ENCODE results near the gene TDRD10. TPM values are rescaled to one million over a fixed set of nuclear protein-coding genes. Genes with fewer than 3 reads are reported as not detected.

TDRD10 gene
- total and polyA plus RNA-seq, 7 donors, result 0.50 to 2.3 (median 0.84) TPM

DNA sequence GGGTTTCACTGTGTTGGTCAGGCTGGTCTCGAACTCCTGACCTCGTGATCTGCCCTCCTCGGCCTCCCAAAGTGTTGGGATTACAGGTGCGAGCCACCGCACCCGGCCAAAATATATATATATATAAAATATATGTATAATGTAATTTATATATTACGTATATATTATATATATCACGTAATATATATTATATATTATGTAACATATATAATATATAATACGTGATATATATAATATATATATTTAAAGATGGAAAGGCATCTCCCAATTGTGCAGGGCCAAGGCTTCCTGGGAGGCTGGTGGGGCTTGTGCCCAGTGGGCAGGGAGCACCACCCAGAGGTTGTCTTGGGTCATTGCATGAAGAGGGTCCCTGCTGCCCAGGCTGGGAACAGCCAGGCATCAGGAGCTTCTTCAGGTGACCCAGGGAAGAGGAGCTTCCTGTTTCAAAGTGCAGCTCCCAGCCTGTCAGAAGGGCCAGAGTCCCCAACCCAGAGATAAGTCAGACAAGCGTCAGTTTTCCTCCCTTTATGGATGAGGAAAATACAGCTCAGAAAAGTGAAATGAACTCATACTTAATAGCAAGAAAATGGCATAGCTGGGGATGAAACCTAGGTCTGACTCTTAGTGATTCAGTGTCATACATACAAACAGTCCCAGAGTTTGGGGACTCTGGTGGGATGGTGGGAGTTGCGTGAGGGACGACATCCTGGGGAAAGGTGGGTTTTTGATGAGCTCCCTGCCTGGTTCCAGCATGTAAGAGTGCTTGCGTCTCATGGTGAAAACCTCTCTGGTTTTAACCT, 44.4 kb downstream of the TDRD10 start:
- H3K27ac ChIP-seq, result no peak overlapping the region
- peak; percentile 44 to 57 for DNase-seq
- H3K4me1 ChIP-seq, result no peaks in the 10 kb centered on the region
- ATAC-seq, result peak; percentile 76 to 89 (median 86)
- intact Hi-C loops (cut with DNase I), result loop anchor here (1.0 to 10.0 kb wide), 3 partner anchors 67 to 222 kb away; partner anchors contain the start of genes AQP10 (in 1 of the 2) and ATP8B2 (in 1 of the 2)
- no peaks in the 10 kb centered on the region for H3K9me3 ChIP-seq
- 79 to 86% (median 83%) methylated on average over 13 of the region's 13 CpGs for WGBS, 3 donors
- TF ChIP-seq, protein P1, sequence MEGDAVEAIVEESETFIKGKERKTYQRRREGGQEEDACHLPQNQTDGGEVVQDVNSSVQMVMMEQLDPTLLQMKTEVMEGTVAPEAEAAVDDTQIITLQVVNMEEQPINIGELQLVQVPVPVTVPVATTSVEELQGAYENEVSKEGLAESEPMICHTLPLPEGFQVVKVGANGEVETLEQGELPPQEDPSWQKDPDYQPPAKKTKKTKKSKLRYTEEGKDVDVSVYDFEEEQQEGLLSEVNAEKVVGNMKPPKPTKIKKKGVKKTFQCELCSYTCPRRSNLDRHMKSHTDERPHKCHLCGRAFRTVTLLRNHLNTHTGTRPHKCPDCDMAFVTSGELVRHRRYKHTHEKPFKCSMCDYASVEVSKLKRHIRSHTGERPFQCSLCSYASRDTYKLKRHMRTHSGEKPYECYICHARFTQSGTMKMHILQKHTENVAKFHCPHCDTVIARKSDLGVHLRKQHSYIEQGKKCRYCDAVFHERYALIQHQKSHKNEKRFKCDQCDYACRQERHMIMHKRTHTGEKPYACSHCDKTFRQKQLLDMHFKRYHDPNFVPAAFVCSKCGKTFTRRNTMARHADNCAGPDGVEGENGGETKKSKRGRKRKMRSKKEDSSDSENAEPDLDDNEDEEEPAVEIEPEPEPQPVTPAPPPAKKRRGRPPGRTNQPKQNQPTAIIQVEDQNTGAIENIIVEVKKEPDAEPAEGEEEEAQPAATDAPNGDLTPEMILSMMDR (IDR thresholded peaks at IDR 0.05), result peak; percentile 82
- H3K4me3 ChIP-seq, result no peak overlapping the region
- H3K27me3 ChIP-seq (ENCODE audit: insufficient read depth in 3 of 3, low read length in 2 of 3), result peaks cover 0 to 3% (median 0%) of the 10 kb centered on the region in 3 donors
- H3K36me3 ChIP-seq (ENCODE audit: insufficient read depth in 1 of 2, low read depth in 1 of 2), result peaks cover 21 to 36% of the 10 kb centered on the region in 2 donors

DNA sequence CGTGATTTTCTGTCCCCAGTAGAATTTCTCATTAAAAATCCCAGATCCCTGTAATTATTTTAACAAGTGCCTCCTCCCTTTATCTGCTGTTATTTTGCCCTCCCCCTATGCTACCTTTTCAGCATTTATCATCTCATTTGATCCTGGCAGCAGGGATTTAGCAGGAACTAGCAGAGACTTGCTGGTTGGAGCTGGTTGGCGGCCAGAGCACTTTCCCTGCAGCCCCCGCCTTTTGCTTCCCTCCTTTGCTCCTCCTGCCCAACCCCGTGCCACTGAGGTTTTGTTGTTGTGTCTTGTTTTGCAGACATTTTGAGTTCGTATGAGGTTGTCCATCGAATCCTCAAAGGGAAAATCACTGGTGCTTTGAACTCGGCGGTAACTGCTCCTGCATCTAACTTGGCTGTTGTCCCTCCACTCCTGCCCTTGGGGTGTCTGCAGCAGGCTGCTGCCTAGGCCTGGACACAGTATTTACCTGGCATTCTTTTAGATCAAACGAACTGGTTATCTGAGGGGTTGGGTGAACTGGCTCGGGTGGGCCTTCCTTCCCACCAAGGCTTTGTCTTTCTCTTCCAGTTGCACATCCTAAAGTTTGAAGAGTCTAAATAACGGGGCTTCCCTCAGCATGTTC, 45.2 kb downstream of the TDRD10 start:
- intact Hi-C loops (cut with DNase I), result loop anchor here (1.0 to 10.0 kb wide), 3 partner anchors 68 to 222 kb away; partner anchors contain the start of genes AQP10 (in 1 of the 2) and ATP8B2 (in 1 of the 2)
- WGBS, 3 donors, result 74 to 78% (median 76%) methylated on average over 11 of the region's 11 CpGs

DNA sequence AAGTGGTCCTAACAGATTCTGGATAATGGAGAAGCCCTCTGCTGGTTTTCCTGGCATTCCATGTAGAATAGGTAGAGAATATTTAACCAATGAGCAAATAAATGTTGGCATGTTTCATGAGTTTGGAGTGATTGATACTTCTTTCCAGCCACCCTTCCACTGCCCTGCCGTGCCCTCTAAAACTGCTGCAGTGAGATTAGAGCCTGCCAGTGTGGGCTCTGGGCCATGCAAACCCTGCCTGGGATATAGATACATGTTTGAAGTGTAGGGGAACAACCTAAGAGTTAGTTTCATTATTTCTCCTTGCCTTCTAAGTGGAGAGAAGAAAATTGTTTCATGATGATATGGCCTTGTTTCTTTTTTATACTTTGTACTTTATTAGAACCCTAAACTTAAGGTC, 46.0 kb downstream of the TDRD10 start:
- H3K27ac ChIP-seq, result no peak overlapping the region
- H3K9me3 ChIP-seq, result no peaks in the 10 kb centered on the region
- H3K36me3 ChIP-seq (ENCODE audit: insufficient read depth in 1 of 2, low read depth in 1 of 2), result peaks cover 28 to 52% of the 10 kb centered on the region in 2 donors
- DNase-seq (no peak), ATAC-seq (no peak)
- intact Hi-C loops (cut with DNase I), result loop anchor here in 1 of 2 donors (10.0 kb wide), 1 partner anchor 223 kb away; the partner anchor contains the start of genes AQP10 and ATP8B2
- H3K4me1 ChIP-seq, result peaks cover 4% of the 10 kb centered on the region
- no peak overlapping the region for H3K4me3 ChIP-seq
- TF ChIP-seq, protein P1 (IDR thresholded peaks at IDR 0.05), result no peak
- WGBS, 3 donors, result 18 to 26% (median 18%) methylated on average over 1 of the region's 1 CpG
- H3K27me3 ChIP-seq (ENCODE audit: insufficient read depth in 3 of 3, low read length in 2 of 3), result peaks cover 0 to 3% (median 0%) of the 10 kb centered on the region in 3 donors

More for the DNA sequence above, 45.2 kb downstream of the TDRD10 start:
- ATAC-seq, result no peak
- DNase-seq, result no peak
- Histone ChIP-seq H3K9me3 (no peaks in the 10 kb centered on the region), H3K27me3 (ENCODE audit: insufficient read depth in 3 of 3, low read length in 2 of 3) (peaks cover 0 to 3% (median 0%) of the 10 kb centered on the region in 3 donors), H3K27ac (no peak overlapping the region), H3K4me3 (no peak overlapping the region), H3K4me1 (no peaks in the 10 kb centered on the region), H3K36me3 (ENCODE audit: insufficient read depth in 1 of 2, low read depth in 1 of 2) (peaks cover 24 to 44% of the 10 kb centered on the region in 2 donors)
- TF ChIP-seq, protein P1 (IDR thresholded peaks at IDR 0.05), result no peak

DNA sequence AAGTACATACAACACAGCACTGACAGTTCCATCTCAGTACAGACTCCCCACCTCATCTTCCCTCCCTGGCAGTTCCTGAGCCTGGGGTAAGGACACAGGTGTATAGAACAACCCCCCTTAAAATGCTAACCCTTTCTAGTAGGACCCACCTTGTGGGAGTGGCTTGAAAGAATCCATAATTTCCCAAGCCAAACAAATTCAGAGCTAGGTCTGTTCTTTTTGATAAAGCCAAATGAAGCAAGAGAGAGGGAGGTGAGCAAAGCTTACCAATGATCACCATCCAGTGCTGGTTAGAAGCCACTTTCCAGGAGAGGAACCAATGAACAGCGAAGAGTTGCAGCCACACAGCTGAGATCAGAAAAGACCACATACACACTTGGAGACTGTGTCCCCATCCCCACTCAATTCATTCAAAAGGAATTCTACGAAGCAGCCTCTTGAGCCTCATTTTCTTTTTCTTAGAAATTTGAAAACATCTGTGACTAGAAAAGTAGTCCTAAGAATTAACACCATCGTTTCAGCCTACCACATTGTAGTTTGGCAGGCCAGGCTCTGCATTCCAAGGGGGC, 47.3 kb downstream of the TDRD10 start:
- H3K4me1 ChIP-seq, result peaks cover 16% of the 10 kb centered on the region
- H3K27ac ChIP-seq, result no peak overlapping the region
- H3K36me3 ChIP-seq (ENCODE audit: insufficient read depth in 1 of 2, low read depth in 1 of 2), result peaks cover 28 to 64% of the 10 kb centered on the region in 2 donors
- WGBS, 3 donors, result 70 to 78% (median 70%) methylated on average over 3 of the region's 3 CpGs
- DNase-seq, result no peak
- ATAC-seq, result no peak
- intact Hi-C loops (cut with DNase I), result loop anchor here in 1 of 2 donors (10.0 kb wide), 1 partner anchor 224 kb away; the partner anchor contains the start of genes AQP10 and ATP8B2
- no peaks in the 10 kb centered on the region for H3K9me3 ChIP-seq
- TF ChIP-seq, protein P1 (IDR thresholded peaks at IDR 0.05), result no peak
- no peak overlapping the region for H3K4me3 ChIP-seq
- no peaks in the 10 kb centered on the region for H3K27me3 ChIP-seq (ENCODE audit: insufficient read depth in 3 of 3, low read length in 2 of 3)

Data from psoas muscle (tissue), 8 donors.